SK-N-SH (cell line): ENCODE data around the gene ACAP3.

Experiments
- EP300 ChIP-seq, 2 experiments: IDR thresholded peaks; 2 replicates each; pipeline versions ENCODE4 v1.4.0 to v1.6.1; 2012; ENCODE audit warnings: borderline replicate concordance in 1 of 2, low read depth in 1 of 2, low read length in 1 of 2
- MAX ChIP-seq: IDR thresholded peaks from 2 replicates; pipeline ENCODE4 v1.4.0; 2012; ENCODE audit warnings: low read depth
- MEF2A ChIP-seq: IDR thresholded peaks from 2 replicates; pipeline ENCODE4 v1.4.0; 2012; ENCODE audit warnings: low read depth, borderline replicate concordance
- MXI1 ChIP-seq: IDR thresholded peaks from 2 replicates; pipeline ENCODE4 v1.6.1; 2012; ENCODE audit warnings: mild to moderate bottlenecking, low read depth, low read length, improper control_type of control experiment
- NRF1 ChIP-seq: IDR thresholded peaks from 2 replicates; pipeline ENCODE4 v1.6.1; 2012; ENCODE audit warnings: low read depth, mild to moderate bottlenecking, low read length
- RAD21 ChIP-seq: IDR thresholded peaks from 2 replicates; pipeline ENCODE4 v1.6.1; 2012; ENCODE audit warnings: mild to moderate bottlenecking, low read length
- TF ChIP-seq, protein P1 (sequence below): fragments of 200-600 bp; sonication (generic); IDR thresholded peaks from 2 replicates; pipeline ENCODE4 v1.6.1; 2017; ENCODE audit warnings: antibody characterized with exemption, mild to moderate bottlenecking, moderate library complexity
- TF ChIP-seq, protein P2 (sequence below): IDR thresholded peaks from 2 replicates; pipeline ENCODE4 v1.4.0; 2012; ENCODE audit warnings: low read depth, borderline replicate concordance

DNA sequence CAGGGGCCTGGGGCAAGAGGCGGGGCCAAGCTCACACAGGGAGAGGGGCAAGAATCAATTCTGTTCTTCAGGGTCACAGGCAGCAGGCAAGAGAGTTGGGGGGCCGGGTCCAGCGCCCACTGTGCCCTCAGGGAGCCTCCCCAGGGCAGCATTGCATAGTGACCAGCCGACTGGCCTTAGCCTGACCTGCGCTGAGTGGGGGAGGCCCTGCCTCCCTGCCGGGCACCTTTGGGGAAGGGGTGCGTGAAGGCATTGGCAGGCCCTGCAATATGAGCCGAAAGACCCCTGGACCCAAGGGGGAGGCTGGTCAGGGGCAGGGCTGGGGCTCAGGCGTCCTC, 15.3 kb downstream of the ACAP3 start:
- TF ChIP-seq MXI1 (no peak), EP300 (IDR thresholded peaks at IDR 0.05; ENCODE audit: borderline replicate concordance in 1 of 2, low read depth in 1 of 2, low read length in 1 of 2) (no peak), MAX (no peak), MEF2A (no peak), NRF1 (no peak), RAD21 (no peak)
- TF ChIP-seq, protein P1, sequence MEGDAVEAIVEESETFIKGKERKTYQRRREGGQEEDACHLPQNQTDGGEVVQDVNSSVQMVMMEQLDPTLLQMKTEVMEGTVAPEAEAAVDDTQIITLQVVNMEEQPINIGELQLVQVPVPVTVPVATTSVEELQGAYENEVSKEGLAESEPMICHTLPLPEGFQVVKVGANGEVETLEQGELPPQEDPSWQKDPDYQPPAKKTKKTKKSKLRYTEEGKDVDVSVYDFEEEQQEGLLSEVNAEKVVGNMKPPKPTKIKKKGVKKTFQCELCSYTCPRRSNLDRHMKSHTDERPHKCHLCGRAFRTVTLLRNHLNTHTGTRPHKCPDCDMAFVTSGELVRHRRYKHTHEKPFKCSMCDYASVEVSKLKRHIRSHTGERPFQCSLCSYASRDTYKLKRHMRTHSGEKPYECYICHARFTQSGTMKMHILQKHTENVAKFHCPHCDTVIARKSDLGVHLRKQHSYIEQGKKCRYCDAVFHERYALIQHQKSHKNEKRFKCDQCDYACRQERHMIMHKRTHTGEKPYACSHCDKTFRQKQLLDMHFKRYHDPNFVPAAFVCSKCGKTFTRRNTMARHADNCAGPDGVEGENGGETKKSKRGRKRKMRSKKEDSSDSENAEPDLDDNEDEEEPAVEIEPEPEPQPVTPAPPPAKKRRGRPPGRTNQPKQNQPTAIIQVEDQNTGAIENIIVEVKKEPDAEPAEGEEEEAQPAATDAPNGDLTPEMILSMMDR = no peak
- TF ChIP-seq, protein P2, sequence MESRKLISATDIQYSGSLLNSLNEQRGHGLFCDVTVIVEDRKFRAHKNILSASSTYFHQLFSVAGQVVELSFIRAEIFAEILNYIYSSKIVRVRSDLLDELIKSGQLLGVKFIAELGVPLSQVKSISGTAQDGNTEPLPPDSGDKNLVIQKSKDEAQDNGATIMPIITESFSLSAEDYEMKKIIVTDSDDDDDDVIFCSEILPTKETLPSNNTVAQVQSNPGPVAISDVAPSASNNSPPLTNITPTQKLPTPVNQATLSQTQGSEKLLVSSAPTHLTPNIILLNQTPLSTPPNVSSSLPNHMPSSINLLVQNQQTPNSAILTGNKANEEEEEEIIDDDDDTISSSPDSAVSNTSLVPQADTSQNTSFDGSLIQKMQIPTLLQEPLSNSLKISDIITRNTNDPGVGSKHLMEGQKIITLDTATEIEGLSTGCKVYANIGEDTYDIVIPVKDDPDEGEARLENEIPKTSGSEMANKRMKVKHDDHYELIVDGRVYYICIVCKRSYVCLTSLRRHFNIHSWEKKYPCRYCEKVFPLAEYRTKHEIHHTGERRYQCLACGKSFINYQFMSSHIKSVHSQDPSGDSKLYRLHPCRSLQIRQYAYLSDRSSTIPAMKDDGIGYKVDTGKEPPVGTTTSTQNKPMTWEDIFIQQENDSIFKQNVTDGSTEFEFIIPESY = no peak
